ENCODE results near the gene PTCH2.
"Not testable (repeated sequence)": the region's sequence is repeated elsewhere in the genome, so short reads cannot be mapped to it uniquely, and the experiment has no call there.

The PTCH2 gene

DNA sequence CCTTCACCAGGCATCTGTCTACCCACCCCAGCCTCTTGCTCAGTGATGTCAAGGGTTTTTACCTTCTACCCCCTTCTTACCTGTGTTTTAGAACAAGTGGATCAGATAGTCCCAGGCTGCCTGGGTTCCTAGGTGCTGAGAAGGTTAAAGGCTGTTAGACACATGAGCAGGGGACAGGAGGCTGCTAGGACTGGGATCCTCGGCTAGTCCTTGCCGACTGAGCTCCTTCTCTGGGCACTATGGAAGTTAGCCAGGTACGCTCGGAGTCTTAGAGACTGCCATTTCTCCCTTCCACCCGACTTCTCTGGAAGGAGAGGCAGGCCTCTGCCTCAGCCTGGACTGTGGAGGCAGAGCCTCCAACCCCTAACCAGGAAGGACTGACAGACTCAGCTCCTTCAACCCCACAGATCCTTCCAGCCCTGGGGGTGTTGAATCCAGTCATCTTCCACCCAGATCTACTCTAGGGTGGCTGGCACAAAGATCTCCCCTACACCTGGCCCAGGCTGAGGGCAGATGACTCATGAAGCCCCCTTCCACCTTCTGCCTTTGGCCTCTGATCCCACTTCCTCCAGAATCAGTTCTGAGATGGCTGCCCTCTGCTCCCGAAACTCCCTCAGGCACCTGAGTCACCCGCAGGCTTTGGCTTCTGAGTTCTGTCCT lies 36.2 kb downstream of the PTCH2 start, which contains the start of gene DYNLT4:
Gene DYNLT4 (minus strand): TSS at position 648 of the 660 bp plus-strand sequence. CDS start 683 bp downstream, outside the sequence.
- H3K4me1 Mint-ChIP-seq: peaks cover 54% of the 10 kb centered on the region
- H3K27me3 Mint-ChIP-seq: no peaks in the 10 kb centered on the region
- ATAC-seq (ENCODE audit: low read depth): no peak
- DNase-seq (ENCODE audit: low spot score in 2 of 2): no peak
- H3K27ac Mint-ChIP-seq: peak within 1 kb of the TSS; percentile 97
- H3K36me3 Mint-ChIP-seq: peaks cover 11% of the 10 kb centered on the region
- peak within 1 kb of the TSS; percentile 71 for H3K4me3 Mint-ChIP-seq
- H3K9me3 Mint-ChIP-seq: no peaks in the 10 kb centered on the region

DNA sequence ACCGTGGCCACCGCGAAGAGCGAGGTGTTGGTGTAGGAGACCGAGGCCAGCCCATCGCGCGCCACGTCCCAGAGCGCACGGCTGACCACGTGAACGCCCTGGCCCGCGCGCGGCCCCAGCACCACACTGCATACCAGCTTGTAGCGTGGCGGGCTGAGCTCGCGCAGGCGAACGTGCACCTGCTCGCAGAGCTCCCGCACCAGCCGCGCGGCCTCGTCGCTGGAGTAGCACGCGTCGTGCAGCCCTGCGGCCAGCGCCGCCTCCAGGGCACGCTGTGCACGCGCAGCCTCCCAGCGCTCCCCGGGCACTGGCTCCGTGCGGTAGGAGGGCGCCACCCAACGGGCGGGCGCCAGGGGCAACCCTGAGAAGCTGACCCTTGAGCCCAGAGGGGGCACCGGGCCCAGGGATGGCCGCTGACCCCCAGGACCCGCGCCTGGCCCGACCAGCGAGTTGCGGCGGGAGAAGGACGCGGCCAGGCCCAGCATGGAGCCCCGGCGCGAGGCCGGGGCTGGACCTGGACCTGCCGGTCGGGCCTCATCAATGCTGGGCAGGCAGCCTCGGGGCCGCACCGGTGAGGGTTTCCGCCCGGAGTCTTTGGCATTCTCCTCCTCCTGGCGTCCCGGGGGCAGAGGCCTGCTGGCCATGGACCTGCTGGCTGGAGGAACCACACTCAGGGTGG lies 36.9 kb downstream of the PTCH2 start:
- Mint-ChIP-seq H3K4me3 (no peak overlapping the region), H3K36me3 (peaks cover 11% of the 10 kb centered on the region), H3K27me3 (no peaks in the 10 kb centered on the region), H3K9me3 (no peaks in the 10 kb centered on the region), H3K27ac (no peak overlapping the region), H3K4me1 (peaks cover 51% of the 10 kb centered on the region)
- no peak for DNase-seq (ENCODE audit: low spot score in 2 of 2)
- no peak for ATAC-seq (ENCODE audit: low read depth)

DNA sequence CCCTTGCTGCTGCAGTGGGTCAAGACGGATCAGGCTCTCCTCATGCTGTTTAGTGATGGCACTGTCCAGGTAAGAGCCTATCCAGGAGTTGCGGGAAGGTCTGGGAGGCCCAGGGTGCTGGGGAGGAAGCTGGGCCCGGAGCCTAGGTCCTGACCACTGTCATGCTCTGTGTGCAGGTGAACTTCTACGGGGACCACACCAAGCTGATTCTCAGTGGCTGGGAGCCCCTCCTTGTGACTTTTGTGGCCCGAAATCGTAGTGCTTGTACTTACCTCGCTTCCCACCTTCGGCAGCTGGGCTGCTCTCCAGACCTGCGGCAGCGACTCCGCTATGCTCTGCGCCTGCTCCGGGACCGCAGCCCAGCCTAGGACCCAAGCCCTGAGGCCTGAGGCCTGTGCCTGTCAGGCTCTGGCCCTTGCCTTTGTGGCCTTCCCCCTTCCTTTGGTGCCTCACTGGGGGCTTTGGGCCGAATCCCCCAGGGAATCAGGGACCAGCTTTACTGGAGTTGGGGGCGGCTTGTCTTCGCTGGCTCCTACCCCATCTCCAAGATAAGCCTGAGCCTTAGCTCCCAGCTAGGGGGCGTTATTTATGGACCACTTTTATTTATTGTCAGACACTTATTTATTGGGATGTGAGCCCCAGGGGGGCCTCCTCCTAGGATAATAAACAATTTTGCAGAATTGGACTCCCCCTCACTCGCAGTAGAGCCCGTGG lies 37.6 kb downstream of the PTCH2 start:
- Mint-ChIP-seq H3K27ac (peak overlapping the region; percentile 65), H3K27me3 (no peaks in the 10 kb centered on the region), H3K4me3 (no peak overlapping the region), H3K36me3 (peaks cover 11% of the 10 kb centered on the region), H3K4me1 (peaks cover 49% of the 10 kb centered on the region), H3K9me3 (no peaks in the 10 kb centered on the region)
- DNase-seq (ENCODE audit: low spot score in 2 of 2) (no peak), ATAC-seq (ENCODE audit: low read depth) (no peak)

DNA sequence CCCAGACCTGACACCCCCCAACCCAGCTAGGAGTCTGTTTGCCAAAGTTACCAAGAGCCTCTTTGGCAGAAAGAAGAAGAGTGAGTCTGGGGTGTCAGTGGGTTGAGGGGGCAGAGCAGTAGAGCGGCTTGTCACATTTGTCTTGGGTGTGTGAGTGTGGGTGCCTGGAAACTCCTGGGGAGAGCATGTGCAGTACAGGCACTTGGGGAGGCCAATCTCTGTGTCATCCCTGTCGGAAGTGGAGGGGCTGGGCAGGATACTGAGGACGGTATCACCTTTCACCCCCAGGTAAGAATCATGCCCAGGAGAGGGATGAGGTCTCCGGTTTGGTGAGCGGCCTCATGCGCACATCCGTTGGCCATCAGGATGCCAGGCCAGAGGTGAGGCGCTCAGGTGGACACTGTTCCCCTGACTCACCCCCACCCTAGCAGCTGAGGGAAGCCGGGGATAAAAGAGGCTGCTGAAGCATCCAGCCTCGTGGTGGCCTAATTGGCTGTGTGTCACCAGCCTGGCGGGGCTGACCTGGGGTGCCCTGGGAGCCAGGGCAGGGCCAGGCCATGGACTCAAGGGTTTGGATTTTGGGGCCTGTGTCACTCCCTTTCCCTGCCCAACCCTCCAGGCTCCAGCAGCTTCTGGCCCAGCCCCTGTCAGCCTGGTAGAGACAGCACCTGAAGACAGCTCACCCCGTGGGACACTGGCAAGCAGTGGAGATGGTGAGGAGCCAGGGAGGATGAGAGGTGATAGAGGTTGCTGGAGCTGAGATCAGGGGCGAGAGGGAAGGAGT lies 39.5 kb downstream of the PTCH2 start:
- no peak for ATAC-seq (ENCODE audit: low read depth)
- no peak overlapping the region for H3K4me3 Mint-ChIP-seq
- peak overlapping the region; percentile 36 for H3K27ac Mint-ChIP-seq
- no peaks in the 10 kb centered on the region for H3K27me3 Mint-ChIP-seq
- no peaks in the 10 kb centered on the region for H3K9me3 Mint-ChIP-seq
- DNase-seq (ENCODE audit: low spot score in 2 of 2): no peak
- H3K4me1 Mint-ChIP-seq: peaks cover 32% of the 10 kb centered on the region
- peaks cover 11% of the 10 kb centered on the region for H3K36me3 Mint-ChIP-seq

DNA sequence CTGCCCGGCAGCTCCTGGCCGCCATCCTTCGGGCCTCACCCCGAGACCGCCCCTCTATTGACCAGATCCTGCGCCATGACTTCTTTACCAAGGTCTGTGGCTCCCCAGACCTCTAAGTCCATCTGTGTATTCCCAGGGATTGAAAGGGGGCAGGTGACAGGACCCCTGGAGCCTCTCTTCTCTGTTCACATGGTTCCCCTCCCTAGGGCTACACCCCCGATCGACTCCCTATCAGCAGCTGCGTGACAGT lies 40.1 kb downstream of the PTCH2 start:
- Mint-ChIP-seq H3K9me3 (no peaks in the 10 kb centered on the region), H3K4me1 (peaks cover 29% of the 10 kb centered on the region), H3K36me3 (peaks cover 11% of the 10 kb centered on the region), H3K4me3 (no peak overlapping the region), H3K27ac (peak overlapping the region; percentile 36), H3K27me3 (no peaks in the 10 kb centered on the region)
- no peak for DNase-seq (ENCODE audit: low spot score in 2 of 2)
- no peak for ATAC-seq (ENCODE audit: low read depth)

DNA sequence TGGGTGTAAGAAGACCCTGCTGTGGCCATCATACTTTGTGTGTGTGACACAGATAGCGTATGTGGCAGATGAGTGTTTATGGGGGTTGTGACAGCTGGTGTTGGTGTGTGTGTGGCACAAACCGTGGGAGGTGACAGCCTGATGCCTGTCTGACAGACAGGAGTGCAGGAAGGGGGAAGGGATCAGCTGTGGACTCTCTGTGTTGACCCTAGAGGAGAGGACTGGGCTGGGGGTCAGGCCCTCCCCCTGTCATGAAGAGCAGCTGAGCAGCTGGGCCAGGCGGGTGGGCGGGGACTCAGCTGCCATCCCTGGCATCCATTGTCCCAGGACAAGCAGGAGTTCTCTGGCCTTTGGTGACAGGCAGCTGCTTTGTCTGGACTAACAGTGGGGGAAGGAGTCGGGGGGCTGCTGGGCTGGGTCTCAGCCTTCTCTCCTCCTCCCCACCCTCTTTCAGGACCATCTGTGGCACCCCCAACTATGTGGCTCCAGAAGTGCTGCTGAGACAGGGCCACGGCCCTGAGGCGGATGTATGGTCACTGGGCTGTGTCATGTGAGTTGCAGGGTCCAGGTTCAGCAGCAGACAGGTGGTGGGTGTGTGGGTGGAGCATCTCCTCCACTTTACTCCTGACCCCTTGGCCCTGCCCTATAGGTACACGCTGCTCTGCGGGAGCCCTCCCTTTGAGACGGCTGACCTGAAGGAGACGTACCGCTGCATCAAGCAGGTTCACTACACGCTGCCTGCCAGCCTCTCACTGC lies 40.6 kb downstream of the PTCH2 start:
- peaks cover 24% of the 10 kb centered on the region for H3K4me1 Mint-ChIP-seq
- ATAC-seq (ENCODE audit: low read depth) (no peak), DNase-seq (ENCODE audit: low spot score in 2 of 2) (no peak)
- H3K27ac Mint-ChIP-seq: peak overlapping the region; percentile 36
- H3K9me3 Mint-ChIP-seq: no peaks in the 10 kb centered on the region
- peak overlapping the region; percentile 37 for H3K4me3 Mint-ChIP-seq
- H3K36me3 Mint-ChIP-seq: peaks cover 11% of the 10 kb centered on the region
- H3K27me3 Mint-ChIP-seq: no peaks in the 10 kb centered on the region

DNA sequence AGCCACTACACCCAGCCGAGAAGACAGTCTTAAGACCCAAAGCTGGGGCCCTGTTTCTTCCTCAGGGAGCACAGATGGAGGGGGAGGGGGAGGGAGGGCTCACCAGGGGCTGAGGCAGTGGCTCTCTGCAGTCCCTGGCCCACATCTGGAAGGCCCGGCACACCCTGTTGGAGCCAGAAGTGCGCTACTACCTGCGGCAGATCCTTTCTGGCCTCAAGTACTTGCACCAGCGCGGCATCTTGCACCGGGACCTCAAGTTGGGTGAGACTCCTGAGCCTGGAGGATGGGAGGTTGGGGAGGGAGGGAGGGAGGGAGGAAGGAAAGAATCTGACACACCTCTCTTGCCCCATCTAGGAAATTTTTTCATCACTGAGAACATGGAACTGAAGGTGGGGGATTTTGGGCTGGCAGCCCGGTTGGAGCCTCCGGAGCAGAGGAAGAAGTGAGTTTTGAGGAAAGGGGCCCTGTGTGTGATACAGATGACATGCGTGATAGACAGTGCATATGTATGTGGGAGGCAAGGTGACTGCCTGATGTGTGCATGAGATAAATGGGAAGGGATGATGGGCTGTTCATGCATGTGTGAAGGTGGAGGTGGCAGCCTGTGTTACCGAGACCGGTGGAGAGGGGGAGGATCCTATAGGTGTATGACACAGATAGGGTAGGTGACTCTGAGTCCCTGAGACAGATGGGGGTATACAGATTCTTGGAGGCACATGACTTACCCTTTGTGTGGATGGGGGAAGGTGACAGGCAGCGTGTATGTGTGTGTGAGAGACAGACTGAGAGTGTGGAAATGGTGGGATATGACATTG lies 41.4 kb downstream of the PTCH2 start:
- no peak for DNase-seq (ENCODE audit: low spot score in 2 of 2)
- no peaks in the 10 kb centered on the region for H3K9me3 Mint-ChIP-seq
- peaks cover 11% of the 10 kb centered on the region for H3K36me3 Mint-ChIP-seq
- peak overlapping the region; percentile 36 for H3K27ac Mint-ChIP-seq
- no peak for ATAC-seq (ENCODE audit: low read depth)
- no peaks in the 10 kb centered on the region for H3K27me3 Mint-ChIP-seq
- H3K4me1 Mint-ChIP-seq: peaks cover 17% of the 10 kb centered on the region
- H3K4me3 Mint-ChIP-seq: peak overlapping the region; percentile 85

DNA sequence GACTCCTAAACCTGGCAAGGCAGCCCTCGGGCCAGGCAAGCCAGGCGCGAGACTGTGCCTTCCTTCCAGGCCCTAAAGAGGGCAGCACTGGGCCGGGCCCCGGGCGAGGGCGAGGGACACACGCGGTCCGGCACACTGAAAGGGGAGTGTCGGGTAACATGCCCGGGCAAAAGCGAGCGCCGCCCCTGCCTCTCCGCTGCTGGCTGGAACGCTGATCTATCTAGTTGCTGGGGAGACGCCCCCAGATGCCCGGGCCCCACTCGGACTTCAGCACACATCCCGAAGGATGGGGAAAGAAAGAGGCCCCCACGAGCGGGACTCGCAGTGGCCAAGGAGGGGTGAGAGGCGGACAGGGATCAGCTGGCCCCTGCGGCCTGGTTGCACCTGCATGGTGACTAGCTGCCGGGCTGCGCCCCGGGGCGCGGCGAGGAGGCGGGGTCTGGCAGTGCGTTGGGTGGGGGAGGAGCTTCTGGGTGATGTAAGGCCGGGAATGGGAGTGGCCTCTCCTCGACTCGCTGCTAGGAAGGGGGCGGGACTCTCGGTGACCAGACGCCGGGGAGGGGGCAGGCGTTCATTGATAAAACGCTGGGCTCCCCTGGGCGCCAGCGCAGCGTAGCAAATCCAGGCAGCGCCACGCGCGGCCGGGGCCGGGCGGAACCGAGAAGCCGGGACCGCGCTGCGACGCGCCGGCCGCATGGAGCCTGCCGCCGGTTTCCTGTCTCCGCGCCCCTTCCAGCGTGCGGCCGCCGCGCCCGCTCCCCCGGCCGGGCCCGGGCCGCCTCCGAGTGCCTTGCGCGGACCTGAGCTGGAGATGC lies 43.1 kb downstream of the PTCH2 start, which contains the start of gene PLK3:
Gene PLK3 (plus strand): TSS at position 608 of the 815 bp plus-strand sequence. CDS start 87 bp downstream, at position 695.
- Mint-ChIP-seq H3K27me3 (no peaks in the 10 kb centered on the region), H3K4me1 (peaks cover 17% of the 10 kb centered on the region), H3K9me3 (no peaks in the 10 kb centered on the region), H3K36me3 (peaks cover 8% of the 10 kb centered on the region), H3K27ac (peak within 1 kb of the TSS; percentile 89), H3K4me3 (peak within 1 kb of the TSS; percentile 87)
- DNase-seq (ENCODE audit: low spot score in 2 of 2) (peak; percentile 96 to 97), ATAC-seq (ENCODE audit: low read depth) (peak; percentile 85)

DNA sequence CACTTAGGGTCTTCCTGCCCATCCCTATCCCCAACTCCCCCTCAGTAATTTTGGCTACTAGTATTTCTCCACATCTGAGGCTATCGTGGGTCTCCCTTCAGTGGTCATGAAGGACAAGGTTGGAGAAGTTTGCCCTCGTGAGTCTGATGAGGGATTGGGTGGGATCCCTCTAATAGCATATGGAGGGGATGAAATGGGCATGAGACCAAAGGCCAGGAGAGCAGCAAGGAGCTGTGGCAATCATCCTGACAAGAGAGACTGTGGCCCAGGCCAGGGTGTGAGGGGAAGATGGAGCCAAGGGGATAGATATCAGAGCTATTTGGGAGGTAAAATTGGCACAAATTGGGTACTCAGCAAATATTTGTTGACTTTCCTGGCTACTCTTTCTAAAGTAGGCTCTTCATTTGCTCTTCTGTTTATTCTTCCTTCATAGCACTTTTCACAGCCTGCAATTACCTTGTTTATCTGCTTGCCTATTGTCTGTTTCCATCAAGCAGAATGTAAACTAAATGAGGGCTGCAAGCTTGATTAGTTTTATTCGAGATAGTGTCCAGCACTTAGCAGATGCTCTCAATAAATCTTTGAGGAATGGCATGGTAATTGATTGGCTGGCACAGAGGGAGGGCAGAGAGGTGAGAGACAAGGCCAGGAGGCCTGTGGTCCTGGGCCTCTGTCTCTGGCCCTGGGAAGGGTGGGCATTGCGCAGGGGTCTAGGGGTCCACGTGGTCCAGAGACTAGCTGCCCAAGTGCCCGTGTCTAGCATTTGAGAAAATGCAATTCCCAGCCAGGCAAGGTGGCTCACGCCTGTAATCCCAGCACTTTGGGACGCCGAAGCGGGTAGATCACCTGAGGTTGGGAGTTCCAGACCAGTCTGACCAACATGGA lies 44.3 kb downstream of the PTCH2 start:
- DNase-seq (ENCODE audit: low spot score in 2 of 2) (no peak), ATAC-seq (ENCODE audit: low read depth) (no peak)
- peaks cover 17% of the 10 kb centered on the region for H3K4me1 Mint-ChIP-seq
- H3K27ac Mint-ChIP-seq: peak overlapping the region; percentile 89
- peaks cover 6% of the 10 kb centered on the region for H3K36me3 Mint-ChIP-seq
- no peaks in the 10 kb centered on the region for H3K27me3 Mint-ChIP-seq
- H3K4me3 Mint-ChIP-seq: peak overlapping the region; percentile 32
- H3K9me3 Mint-ChIP-seq: no peaks in the 10 kb centered on the region

DNA sequence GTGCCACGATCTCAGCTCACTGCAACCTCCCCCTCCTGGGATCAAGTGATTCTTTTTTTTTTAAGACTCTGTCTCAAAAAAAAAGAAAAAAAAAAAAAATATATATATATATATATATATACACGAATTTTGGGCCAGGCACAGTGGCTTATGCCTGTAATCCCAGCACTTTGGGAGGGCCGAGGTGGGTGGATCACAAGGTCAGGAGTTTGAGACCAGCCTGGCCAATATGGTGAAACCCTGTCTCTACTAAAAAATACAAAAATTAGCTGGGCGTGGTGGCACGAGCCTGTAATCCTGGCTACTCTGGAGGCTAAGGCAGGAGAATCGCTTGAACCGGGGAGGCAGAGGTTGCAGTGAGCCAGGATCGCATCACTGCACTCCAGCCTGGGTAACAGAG lies 45.2 kb downstream of the PTCH2 start:
- H3K27ac Mint-ChIP-seq; DNase-seq (ENCODE audit: low spot score in 2 of 2); H3K4me3 Mint-ChIP-seq; H3K27me3 Mint-ChIP-seq; ATAC-seq (ENCODE audit: low read depth); H3K36me3 Mint-ChIP-seq; H3K9me3 Mint-ChIP-seq: not testable (repeated sequence)
- peaks cover 14% of the 10 kb centered on the region for H3K4me1 Mint-ChIP-seq

DNA sequence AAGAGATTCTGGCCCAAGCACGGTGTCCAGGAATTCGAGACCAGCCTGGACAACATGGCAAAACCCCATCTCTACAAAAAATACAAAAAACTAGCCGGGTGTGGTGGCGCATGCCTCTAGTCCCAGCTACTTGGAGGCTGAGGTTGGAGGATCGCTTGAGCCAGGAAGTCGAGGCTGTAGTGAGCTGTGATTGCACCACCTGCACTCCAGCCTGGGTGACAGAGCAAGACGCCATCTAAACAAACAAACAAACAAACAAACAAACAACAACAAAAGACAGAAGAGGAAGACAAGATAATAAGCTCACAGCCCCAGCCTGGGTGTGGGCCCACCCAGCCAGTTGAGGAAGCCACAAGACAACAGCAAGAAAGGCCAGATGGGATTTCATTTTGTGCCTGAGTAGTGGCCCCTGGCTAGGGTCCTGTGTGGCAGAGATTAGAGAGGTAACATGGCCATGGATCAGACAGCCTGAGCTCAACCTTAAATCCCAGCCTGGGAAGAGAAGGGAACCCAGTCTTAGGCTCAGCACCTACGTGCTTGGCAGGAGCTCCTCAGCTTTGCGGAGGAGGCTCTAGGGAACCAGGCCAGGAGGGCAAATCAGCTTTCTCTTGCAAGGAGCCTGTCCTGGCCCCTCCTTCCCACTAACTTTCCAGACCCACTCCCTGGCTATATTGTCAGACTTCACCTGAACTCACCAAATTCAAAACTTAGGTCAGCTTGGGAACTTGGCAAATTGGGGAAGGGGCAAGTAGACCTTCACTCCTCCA lies 50.1 kb downstream of the PTCH2 start:
- peak overlapping the region; percentile 16 for H3K27ac Mint-ChIP-seq
- no peak overlapping the region for H3K4me3 Mint-ChIP-seq
- no peaks in the 10 kb centered on the region for H3K9me3 Mint-ChIP-seq
- H3K4me1 Mint-ChIP-seq: peaks cover 2% of the 10 kb centered on the region
- H3K27me3 Mint-ChIP-seq: no peaks in the 10 kb centered on the region
- ATAC-seq (ENCODE audit: low read depth) (no peak), DNase-seq (ENCODE audit: low spot score in 2 of 2) (no peak)
- H3K36me3 Mint-ChIP-seq: no peaks in the 10 kb centered on the region
